Measurements from ENCODE around the gene PIR.

PIR gene

GRCh38 chrX:15416133-15416993 lies 76.8 kb downstream of the PIR start:
- DNase-seq (ENCODE audit: low read depth), result no peak

GRCh38 chrX:15413101-15413500 lies 80.0 kb downstream of the PIR start:
- no peak for DNase-seq (ENCODE audit: low read depth)

GRCh38 chrX:15410947-15411346 lies 82.2 kb downstream of the PIR start:
- no peak for DNase-seq (ENCODE audit: low read depth)

GRCh38 chrX:15410430-15410829 lies 82.7 kb downstream of the PIR start:
- no peak for DNase-seq (ENCODE audit: low read depth)

- no peak for DNase-seq (ENCODE audit: low read depth)
Measured at GRCh38 chrX:15405846-15406245, 87.3 kb downstream of the PIR start.

- no peak for DNase-seq (ENCODE audit: low read depth)
Measured at GRCh38 chrX:15404401-15405096, 88.6 kb downstream of the PIR start.

- DNase-seq (ENCODE audit: low read depth), result no peak
Measured at GRCh38 chrX:15401378-15401777, 91.8 kb downstream of the PIR start.

GRCh38 chrX:15399962-15400391 lies 93.2 kb downstream of the PIR start:
- DNase-seq (ENCODE audit: low read depth), result no peak

- DNase-seq (ENCODE audit: low read depth), result no peak
Measured at GRCh38 chrX:15398874-15399273, 94.3 kb downstream of the PIR start.

GRCh38 chrX:15395789-15396188 lies 97.3 kb downstream of the PIR start:
- no peak for DNase-seq (ENCODE audit: low read depth)

- no peak for DNase-seq (ENCODE audit: low read depth)
Measured at GRCh38 chrX:15391850-15392249, 101.3 kb downstream of the PIR start.

GRCh38 chrX:15384304-15384703 lies 108.8 kb downstream of the PIR start, which contains the start of gene VEGFD:
TSS of gene VEGFD (minus strand) at chrX:15384413. CDS start at chrX:15383946, 467 bp downstream.
- DNase-seq (ENCODE audit: low read depth), result no peak

GRCh38 chrX:15382813-15383212 lies 110.3 kb downstream of the PIR start:
- no peak for DNase-seq (ENCODE audit: low read depth)

GRCh38 chrX:15376956-15377355 lies 116.2 kb downstream of the PIR start:
- DNase-seq (ENCODE audit: low read depth), result no peak

GRCh38 chrX:15373976-15374375 lies 119.2 kb downstream of the PIR start:
- no peak for DNase-seq (ENCODE audit: low read depth)

- no peak for DNase-seq (ENCODE audit: low read depth)
Measured at GRCh38 chrX:15366506-15367352, 126.4 kb downstream of the PIR start.

GRCh38 chrX:15359701-15360100 lies 133.4 kb downstream of the PIR start:
- no peak for DNase-seq (ENCODE audit: low read depth)

- no peak for DNase-seq (ENCODE audit: low read depth)
Measured at GRCh38 chrX:15358533-15358932, 134.6 kb downstream of the PIR start.

GRCh38 chrX:15356444-15356843 lies 136.7 kb downstream of the PIR start:
- DNase-seq (ENCODE audit: low read depth), result no peak

- DNase-seq (ENCODE audit: low read depth), result no peak
Measured at GRCh38 chrX:15350329-15350996, 142.7 kb downstream of the PIR start.

- no peak for DNase-seq (ENCODE audit: low read depth)
Measured at GRCh38 chrX:15349046-15349445, 144.1 kb downstream of the PIR start.

GRCh38 chrX:15345976-15346375 lies 147.2 kb downstream of the PIR start:
- no peak for DNase-seq (ENCODE audit: low read depth)
